Subcutaneous abdominal adipose tissue (tissue), 5 donors: ENCODE measurements around the gene USP13.
"Not testable (repeated sequence)": the region's sequence is repeated elsewhere in the genome, so short reads cannot be mapped to it uniquely, and the experiment has no call there.

Source experiments
- H3K27ac ChIP-seq: one replicate; pipeline ENCODE4 v1.7.0; 2013; ENCODE audit warnings: low read depth, mild to moderate bottlenecking, inconsistent platforms, low read length, moderate library complexity
- H3K27me3 ChIP-seq, 5 donors: one replicate each; pipeline ENCODE4 v1.7.0; 2013; ENCODE audit warnings: low read length in 5 of 5, inconsistent platforms in 1 of 5; ENCODE audit not compliant: control insufficient read depth in 5 of 5, insufficient read depth in 4 of 5
- H3K36me3 ChIP-seq, 5 donors: one replicate each; pipeline ENCODE4 v1.7.0; 2013; ENCODE audit warnings: low read length in 5 of 5; ENCODE audit not compliant: control insufficient read depth in 5 of 5, insufficient read depth in 5 of 5
- H3K4me1 ChIP-seq, 5 donors: one replicate each; pipeline ENCODE4 v1.7.0; 2013; ENCODE audit warnings: low read length in 5 of 5, mild to moderate bottlenecking in 3 of 5, moderate library complexity in 1 of 5; ENCODE audit not compliant: control insufficient read depth in 5 of 5, insufficient read depth in 5 of 5
- H3K4me3 ChIP-seq, 5 donors: one replicate each; pipeline ENCODE4 v1.7.0; 2013; ENCODE audit warnings: low read length in 5 of 5, low read depth in 1 of 5
- H3K9ac ChIP-seq, 5 donors: one replicate each; pipeline ENCODE4 v1.7.0; 2013; ENCODE audit warnings: low read length in 5 of 5, mild to moderate bottlenecking in 4 of 5, moderate library complexity in 3 of 5
- H3K9me3 ChIP-seq, 5 donors: one replicate each; pipeline ENCODE4 v1.7.0; 2013; ENCODE audit warnings: low read length in 5 of 5; ENCODE audit not compliant: control insufficient read depth in 5 of 5
- donor health status: healthy.
- donor health status: healthy.
- donor health status: healthy.
- donor health status: healthy.
- donor health status: healthy.

Gene USP13

DNA sequence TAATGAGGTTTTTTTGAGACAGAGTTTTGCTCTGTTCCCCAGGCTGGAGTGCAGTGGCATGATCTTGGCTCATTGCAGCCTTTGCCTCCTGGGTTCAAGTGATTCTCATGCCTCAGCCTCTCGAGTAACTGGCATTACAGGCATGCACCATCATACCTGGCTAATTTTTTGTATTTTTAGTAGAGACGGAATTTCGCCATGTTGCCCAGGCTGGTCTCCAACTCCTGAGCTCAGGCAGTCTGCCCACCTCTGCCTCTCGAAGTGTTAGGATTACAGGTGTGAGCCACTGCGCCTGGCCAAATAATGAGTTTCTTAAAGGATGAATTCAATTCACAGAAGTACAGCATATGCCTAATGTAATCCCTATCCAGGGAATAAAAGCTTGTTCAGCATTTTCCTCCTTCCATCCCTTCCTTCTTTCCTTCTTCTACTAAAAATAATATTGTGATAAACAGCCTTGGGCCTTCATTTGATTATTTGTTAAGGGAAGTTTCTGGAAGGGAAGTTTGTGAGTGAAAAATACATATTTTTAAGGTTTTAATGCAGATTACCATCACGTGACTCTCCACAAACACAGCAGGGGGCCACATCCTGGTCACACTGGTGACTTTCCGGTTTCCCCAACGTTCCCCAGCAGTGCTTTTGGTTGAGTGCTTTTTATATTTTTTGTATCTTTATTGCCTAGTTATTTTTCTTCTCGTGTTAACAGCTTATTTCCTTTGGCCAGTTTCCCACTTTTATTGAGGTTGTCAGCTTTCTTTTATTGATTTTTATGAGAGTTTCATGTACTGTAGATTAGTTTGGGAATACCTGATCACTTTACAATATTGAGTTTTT is 116.8 kb downstream of the USP13 start:
- H3K9ac ChIP-seq: no peak overlapping the region
- no peaks in the 10 kb centered on the region for H3K4me1 ChIP-seq
- no peak overlapping the region for H3K4me3 ChIP-seq
- H3K9me3 ChIP-seq: no peaks in the 10 kb centered on the region
- peaks cover 14 to 54% (median 45%) of the 10 kb centered on the region in 5 donors for H3K36me3 ChIP-seq
- H3K27me3 ChIP-seq: no peaks in the 10 kb centered on the region
- H3K27ac ChIP-seq: no peak overlapping the region

DNA sequence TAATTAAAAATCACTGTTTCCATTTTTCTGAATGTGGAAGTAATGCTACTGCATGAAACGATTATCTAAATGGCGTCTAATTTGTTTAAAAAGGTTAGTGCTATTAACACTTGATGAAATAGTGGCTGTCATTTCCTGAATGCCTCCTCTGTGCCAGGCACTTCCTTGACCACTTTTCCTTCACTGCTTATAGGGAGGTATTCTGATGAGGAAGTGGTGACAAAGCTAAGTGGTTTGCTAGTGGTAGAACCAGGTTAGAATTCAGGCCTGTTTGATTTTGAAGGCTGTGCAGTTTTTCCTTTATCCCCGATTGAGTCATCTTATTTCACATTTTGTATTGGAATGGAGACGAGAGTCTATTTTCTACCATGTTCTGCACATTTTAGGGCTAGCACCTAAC is 119.0 kb downstream of the USP13 start:
- H3K9me3 ChIP-seq: no peaks in the 10 kb centered on the region
- no peaks in the 10 kb centered on the region for H3K4me1 ChIP-seq
- H3K4me3 ChIP-seq: no peak overlapping the region
- no peak overlapping the region for H3K9ac ChIP-seq
- H3K27me3 ChIP-seq: no peaks in the 10 kb centered on the region
- no peak overlapping the region for H3K27ac ChIP-seq
- peaks cover 12 to 43% (median 26%) of the 10 kb centered on the region in 5 donors for H3K36me3 ChIP-seq

DNA sequence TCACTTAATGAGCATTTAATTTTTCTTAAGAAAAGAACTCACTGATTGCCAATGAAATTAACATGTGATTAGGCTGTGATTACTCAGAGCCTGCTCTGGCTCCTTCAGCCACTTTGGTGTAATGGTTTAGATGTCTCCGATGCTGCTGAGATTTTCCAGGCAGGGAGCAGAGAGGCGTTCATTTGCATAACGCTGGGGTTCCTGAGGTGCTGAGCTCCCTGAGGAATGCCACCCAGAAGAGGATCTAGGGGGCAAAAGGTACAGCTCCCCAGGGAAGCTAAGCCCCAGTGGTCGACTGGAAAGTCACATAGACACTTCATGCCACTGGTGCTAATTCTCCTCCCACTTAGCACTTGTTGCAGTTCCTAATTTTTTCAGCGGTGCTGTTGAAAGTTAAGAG is 119.5 kb downstream of the USP13 start:
- Histone ChIP-seq H3K9ac (no peak overlapping the region), H3K4me1 (no peaks in the 10 kb centered on the region), H3K27me3 (no peaks in the 10 kb centered on the region), H3K4me3 (no peak overlapping the region), H3K9me3 (no peaks in the 10 kb centered on the region), H3K36me3 (peaks cover 9 to 38% (median 21%) of the 10 kb centered on the region in 5 donors), H3K27ac (no peak overlapping the region)

DNA sequence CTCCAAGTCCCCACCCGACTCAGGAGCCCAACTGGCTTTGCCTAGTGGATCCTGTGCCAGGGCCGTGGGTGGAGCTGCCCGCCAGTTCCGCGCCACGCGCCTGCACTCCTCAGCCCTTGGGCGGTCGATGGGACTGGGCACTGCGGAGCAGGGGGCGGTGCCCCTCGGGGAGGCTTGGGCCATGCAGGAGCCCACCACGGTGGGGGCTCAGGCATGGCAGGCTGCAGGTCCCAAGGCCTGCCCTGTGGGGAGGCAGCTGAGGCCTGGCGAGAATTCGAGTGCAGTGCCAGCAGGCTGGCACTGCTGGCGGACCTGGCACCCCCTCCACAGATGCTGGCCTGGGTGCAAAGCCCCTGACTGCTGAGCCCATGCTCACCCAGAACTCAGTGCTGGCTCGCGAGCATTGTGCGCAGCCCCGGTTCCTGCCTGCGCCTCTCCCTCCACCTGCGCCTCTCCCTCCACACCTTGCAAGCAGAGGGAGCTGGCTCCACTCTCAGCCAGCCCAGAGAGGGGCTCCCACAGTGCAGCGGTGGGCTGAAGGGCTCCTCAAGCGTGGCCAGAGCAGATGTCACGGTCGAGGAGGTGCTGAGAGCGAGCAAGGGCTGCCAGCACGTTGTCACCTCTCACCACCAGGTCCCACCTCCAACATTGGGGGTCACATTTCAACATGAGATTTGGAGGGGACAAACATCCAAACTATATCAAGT is 122.7 kb downstream of the USP13 start:
- no peaks in the 10 kb centered on the region for H3K4me1 ChIP-seq
- H3K4me3 ChIP-seq: no peak overlapping the region
- H3K36me3 ChIP-seq: peaks cover 13 to 34% (median 24%) of the 10 kb centered on the region in 5 donors
- no peak overlapping the region for H3K9ac ChIP-seq
- no peaks in the 10 kb centered on the region for H3K9me3 ChIP-seq
- H3K27ac ChIP-seq: no peak overlapping the region
- no peaks in the 10 kb centered on the region for H3K27me3 ChIP-seq

DNA sequence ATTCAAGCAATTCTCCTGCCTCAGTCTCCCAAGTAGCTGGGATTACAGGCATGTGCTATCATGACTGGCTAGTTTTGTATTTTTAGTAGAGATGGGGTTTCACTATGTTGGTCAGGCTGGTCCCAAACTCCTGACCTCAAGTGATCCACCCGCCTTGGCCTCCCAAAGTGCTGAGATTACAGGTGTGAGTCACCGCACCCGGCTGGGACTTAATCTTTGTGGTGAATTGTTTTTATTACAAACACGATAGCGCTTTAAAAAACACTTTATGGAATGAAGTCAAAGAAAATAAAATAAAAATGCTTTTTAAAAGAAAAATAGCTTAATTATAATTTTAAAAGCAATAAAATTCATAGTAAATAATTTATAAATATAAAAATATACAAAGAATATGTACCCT is 130.0 kb downstream of the USP13 start:
- not testable (repeated sequence) for H3K27ac ChIP-seq, H3K9me3 ChIP-seq, H3K4me3 ChIP-seq, H3K27me3 ChIP-seq, H3K4me1 ChIP-seq, H3K9ac ChIP-seq
- H3K36me3 ChIP-seq: peaks cover 23 to 32% (median 26%) of the 10 kb centered on the region in 5 donors

DNA sequence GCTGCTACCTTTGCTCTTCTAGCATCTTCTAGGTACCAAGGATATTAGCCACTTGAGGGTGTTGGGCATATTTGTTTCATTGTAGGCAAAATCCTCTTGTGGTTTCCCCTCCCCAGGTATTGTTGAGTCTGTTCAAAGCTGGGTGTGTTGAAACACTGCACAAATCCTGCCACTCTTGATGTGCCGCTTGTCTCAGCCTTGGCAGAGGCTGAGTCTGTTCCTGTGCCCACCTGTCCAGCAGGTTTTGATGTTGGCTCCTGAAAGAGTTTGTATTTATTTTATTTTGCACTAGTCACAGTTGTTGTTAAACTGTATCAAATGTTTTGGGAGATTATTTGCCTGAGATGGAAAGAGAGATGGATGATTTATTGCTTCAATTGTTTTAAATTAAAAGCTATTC is 136.2 kb downstream of the USP13 start:
- H3K4me3 ChIP-seq: no peak overlapping the region
- no peaks in the 10 kb centered on the region for H3K27me3 ChIP-seq
- H3K36me3 ChIP-seq: peaks cover 1 to 17% (median 13%) of the 10 kb centered on the region in 5 donors
- no peak overlapping the region for H3K27ac ChIP-seq
- H3K4me1 ChIP-seq: no peaks in the 10 kb centered on the region
- no peak overlapping the region for H3K9ac ChIP-seq
- no peaks in the 10 kb centered on the region for H3K9me3 ChIP-seq

DNA sequence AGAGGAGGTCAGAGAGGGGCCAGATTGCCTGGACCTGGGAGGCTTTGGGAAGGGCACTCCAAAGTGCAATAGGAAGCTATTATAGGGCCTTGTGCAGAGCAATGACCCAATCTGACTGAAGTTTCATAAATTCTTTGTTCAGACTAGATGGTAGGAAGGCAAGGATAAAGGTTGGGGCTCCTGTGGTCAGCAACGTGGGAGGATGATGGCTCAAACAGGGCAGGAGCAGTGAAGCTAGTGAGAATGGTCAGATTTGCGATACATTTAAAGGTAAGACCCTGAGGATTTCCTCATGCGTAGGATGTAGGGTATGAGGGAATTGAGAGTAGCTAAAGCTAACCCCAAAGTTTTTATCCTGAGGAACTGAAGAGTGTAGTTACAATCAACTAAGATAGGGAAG is 139.0 kb downstream of the USP13 start:
- H3K27me3 ChIP-seq: no peaks in the 10 kb centered on the region
- H3K9ac ChIP-seq: no peak overlapping the region
- peaks cover 0 to 9% (median 3%) of the 10 kb centered on the region in 5 donors for H3K36me3 ChIP-seq

DNA sequence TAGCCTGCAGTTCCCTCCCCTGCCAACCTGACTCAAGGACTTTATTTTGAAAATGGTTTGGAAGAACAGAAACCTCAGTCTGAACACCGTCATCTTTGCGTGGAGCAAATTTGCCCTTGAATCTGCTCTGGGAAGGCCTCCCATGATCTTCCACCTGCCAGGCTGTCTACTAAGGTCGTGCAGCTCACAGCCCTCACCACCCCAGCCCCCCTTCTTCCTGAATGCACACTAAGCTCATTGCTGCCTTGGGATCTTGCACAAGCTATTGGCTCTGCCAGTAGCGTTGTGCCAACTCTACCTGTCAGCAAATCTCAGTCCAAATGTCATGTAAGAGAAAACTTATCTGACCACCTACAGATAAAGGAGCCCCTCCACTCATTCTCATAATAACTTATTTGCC is 141.5 kb downstream of the USP13 start:
- Histone ChIP-seq H3K36me3 (peaks cover 0 to 7% (median 3%) of the 10 kb centered on the region in 5 donors), H3K27ac (no peak overlapping the region), H3K9ac (no peak overlapping the region), H3K4me1 (no peaks in the 10 kb centered on the region), H3K9me3 (no peaks in the 10 kb centered on the region), H3K27me3 (no peaks in the 10 kb centered on the region), H3K4me3 (no peak overlapping the region)

More for the DNA sequence above, 139.0 kb downstream of the USP13 start:
- Histone ChIP-seq H3K9me3 (no peaks in the 10 kb centered on the region), H3K4me3 (no peak overlapping the region), H3K27ac (no peak overlapping the region), H3K4me1 (no peaks in the 10 kb centered on the region)

DNA sequence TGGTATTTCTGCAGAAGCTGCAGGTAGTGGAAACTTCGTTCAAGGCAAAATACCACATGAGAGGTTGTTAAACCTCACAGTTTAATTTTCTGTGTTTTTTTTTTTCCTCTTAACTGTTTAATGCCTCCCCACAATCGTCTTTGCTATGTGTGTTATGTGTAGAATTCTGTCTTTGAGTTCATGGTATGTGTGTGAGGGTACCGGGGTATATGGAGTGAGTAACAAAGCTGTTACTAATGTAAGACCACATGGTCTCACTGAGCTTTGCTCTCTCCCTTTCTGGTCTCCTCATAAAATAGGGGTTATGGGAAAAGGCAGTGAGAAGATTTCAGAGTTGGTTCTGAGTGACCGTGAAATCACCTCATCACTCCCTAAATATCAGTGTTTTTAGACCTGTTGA is 143.6 kb downstream of the USP13 start:
- Histone ChIP-seq H3K9ac (no peak overlapping the region), H3K9me3 (no peaks in the 10 kb centered on the region), H3K4me1 (peaks cover 0 to 2% (median 0%) of the 10 kb centered on the region in 5 donors), H3K4me3 (no peak overlapping the region), H3K27ac (no peak overlapping the region), H3K27me3 (no peaks in the 10 kb centered on the region), H3K36me3 (no peaks in the 10 kb centered on the region)

DNA sequence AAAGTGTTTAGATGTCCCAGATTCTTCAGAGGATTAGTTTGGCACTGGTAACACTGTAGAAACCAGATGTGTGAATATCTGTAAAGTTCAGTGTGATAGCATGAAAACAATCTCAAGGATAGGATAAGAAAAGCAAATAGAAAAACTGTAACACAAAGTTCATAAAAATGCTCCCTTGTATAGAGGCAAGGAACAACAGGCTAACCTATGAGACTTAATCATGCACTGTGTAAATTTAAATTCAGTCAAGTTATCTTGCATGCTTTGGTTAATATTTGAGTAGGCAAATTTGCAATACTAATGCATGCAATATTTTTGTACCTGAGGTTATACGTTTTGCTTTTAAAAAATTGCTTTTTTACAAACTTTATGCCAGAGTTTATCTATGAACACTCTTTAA is 144.4 kb downstream of the USP13 start:
- H3K27ac ChIP-seq: no peak overlapping the region
- no peaks in the 10 kb centered on the region for H3K27me3 ChIP-seq
- H3K9me3 ChIP-seq: no peaks in the 10 kb centered on the region
- H3K4me1 ChIP-seq: peaks cover 0 to 6% (median 0%) of the 10 kb centered on the region in 5 donors
- no peak overlapping the region for H3K9ac ChIP-seq
- H3K36me3 ChIP-seq: no peaks in the 10 kb centered on the region
- H3K4me3 ChIP-seq: no peak overlapping the region
